ENCODE results near the gene METTL16.
A peak's percentile ranks its signal among the peaks of the same experiment; 100 is the strongest.
"Not testable (repeated sequence)": the region's sequence is repeated elsewhere in the genome, so short reads cannot be mapped to it uniquely, and the experiment has no call there.

The METTL16 gene

GRCh38 chr17:2503627-2504026, 8.1 kb downstream of the METTL16 start:
- Histone ChIP-seq H3K18ac (ENCODE audit: low read length) (no peak overlapping the region), H3K79me1 (ENCODE audit: low read length) (no peaks in the 10 kb centered on the region), H4K12ac (ENCODE audit: low read depth, low read length) (no peak overlapping the region), H2BK120ac (ENCODE audit: insufficient read depth, low read length, poor library complexity) (no peak overlapping the region), H3K4me3 (ENCODE audit: low read depth, low read length) (no peak overlapping the region), H4K8ac (ENCODE audit: low read depth, low read length) (no peak overlapping the region), H3K27me3 (ENCODE audit: insufficient read depth, low read length) (no peaks in the 10 kb centered on the region), H3K9ac (ENCODE audit: low read length) (no peak overlapping the region), H3K4me2 (ENCODE audit: low read length) (no peak overlapping the region), H3K9me3 (ENCODE audit: insufficient read depth, low read depth, low read length) (no peaks in the 10 kb centered on the region), H3K36me3 (ENCODE audit: control insufficient read depth in 1 of 2, insufficient read depth in 2 of 2, low read length in 2 of 2) (peaks cover 2 to 7% of the 10 kb centered on the region in 2 experiments), H4K91ac (ENCODE audit: low read depth, low read length) (no peak overlapping the region), H3K27ac (ENCODE audit: low read depth, low read length) (no peak overlapping the region), H2AK5ac (ENCODE audit: low read length) (no peak overlapping the region), H2BK12ac (ENCODE audit: low read length) (no peak overlapping the region), H3K79me2 (ENCODE audit: control insufficient read depth, insufficient read depth, low read length, poor library complexity) (no peaks in the 10 kb centered on the region), H2BK5ac (ENCODE audit: low read depth, low read length, poor library complexity) (no peak overlapping the region), H3K14ac (ENCODE audit: low read length) (no peak overlapping the region), H2AFZ (ENCODE audit: insufficient read depth, low read length, poor library complexity) (no peak overlapping the region), H3K4ac (ENCODE audit: low read depth, low read length) (no peak overlapping the region), H3K4me1 (ENCODE audit: control insufficient read depth in 1 of 2, insufficient read depth in 2 of 2, low read length in 2 of 2) (no peaks in the 10 kb centered on the region), H3K23ac (ENCODE audit: low read length) (no peak overlapping the region)
- no CpG with 5 or more reads among the region's 5 CpGs for WGBS (ENCODE audit: extremely low coverage, insufficient coverage, insufficient read length)
- DNase-seq: no peak

GRCh38 chr17:2502871-2503580, 8.7 kb downstream of the METTL16 start:
- H3K36me3 ChIP-seq (ENCODE audit: control insufficient read depth in 1 of 2, insufficient read depth in 2 of 2, low read length in 2 of 2): peaks cover 3 to 7% of the 10 kb centered on the region in 2 experiments
- H2AK5ac ChIP-seq (ENCODE audit: low read length): no peak overlapping the region
- H2BK12ac ChIP-seq (ENCODE audit: low read length): no peak overlapping the region
- no peaks in the 10 kb centered on the region for H3K4me1 ChIP-seq (ENCODE audit: control insufficient read depth in 1 of 2, insufficient read depth in 2 of 2, low read length in 2 of 2)
- H3K27me3 ChIP-seq (ENCODE audit: insufficient read depth, low read length): no peaks in the 10 kb centered on the region
- no peak overlapping the region for H3K4me2 ChIP-seq (ENCODE audit: low read length)
- H3K23ac ChIP-seq (ENCODE audit: low read length): no peak overlapping the region
- no peak overlapping the region for H3K18ac ChIP-seq (ENCODE audit: low read length)
- no peak overlapping the region for H3K27ac ChIP-seq (ENCODE audit: low read depth, low read length)
- no peak overlapping the region for H4K8ac ChIP-seq (ENCODE audit: low read depth, low read length)
- no peak overlapping the region for H2AFZ ChIP-seq (ENCODE audit: insufficient read depth, low read length, poor library complexity)
- H3K9me3 ChIP-seq (ENCODE audit: insufficient read depth, low read depth, low read length): no peaks in the 10 kb centered on the region
- no peak overlapping the region for H2BK120ac ChIP-seq (ENCODE audit: insufficient read depth, low read length, poor library complexity)
- DNase-seq: no peak
- no peak overlapping the region for H3K4ac ChIP-seq (ENCODE audit: low read depth, low read length)
- no CpG with 5 or more reads among the region's 8 CpGs for WGBS (ENCODE audit: extremely low coverage, insufficient coverage, insufficient read length)
- no peak overlapping the region for H4K91ac ChIP-seq (ENCODE audit: low read depth, low read length)
- no peak overlapping the region for H3K14ac ChIP-seq (ENCODE audit: low read length)
- no peak overlapping the region for H3K9ac ChIP-seq (ENCODE audit: low read length)
- H3K79me1 ChIP-seq (ENCODE audit: low read length): no peaks in the 10 kb centered on the region
- no peak overlapping the region for H4K12ac ChIP-seq (ENCODE audit: low read depth, low read length)
- H2BK5ac ChIP-seq (ENCODE audit: low read depth, low read length, poor library complexity): no peak overlapping the region
- no peak overlapping the region for H3K4me3 ChIP-seq (ENCODE audit: low read depth, low read length)
- H3K79me2 ChIP-seq (ENCODE audit: control insufficient read depth, insufficient read depth, low read length, poor library complexity): no peaks in the 10 kb centered on the region

GRCh38 chr17:2500446-2500845, 11.2 kb downstream of the METTL16 start:
- Histone ChIP-seq H4K8ac (ENCODE audit: low read depth, low read length) (no peak overlapping the region), H3K4me1 (ENCODE audit: control insufficient read depth in 1 of 2, insufficient read depth in 2 of 2, low read length in 2 of 2) (no peaks in the 10 kb centered on the region), H4K91ac (ENCODE audit: low read depth, low read length) (no peak overlapping the region), H3K9ac (ENCODE audit: low read length) (no peak overlapping the region), H2AK5ac (ENCODE audit: low read length) (no peak overlapping the region), H2AFZ (ENCODE audit: insufficient read depth, low read length, poor library complexity) (no peak overlapping the region), H3K23ac (ENCODE audit: low read length) (no peak overlapping the region), H4K12ac (ENCODE audit: low read depth, low read length) (no peak overlapping the region), H3K27ac (ENCODE audit: low read depth, low read length) (no peak overlapping the region), H3K36me3 (ENCODE audit: control insufficient read depth in 1 of 2, insufficient read depth in 2 of 2, low read length in 2 of 2) (peaks cover 9 to 11% of the 10 kb centered on the region in 2 experiments), H3K14ac (ENCODE audit: low read length) (no peak overlapping the region), H2BK120ac (ENCODE audit: insufficient read depth, low read length, poor library complexity) (no peak overlapping the region), H2BK12ac (ENCODE audit: low read length) (no peak overlapping the region), H2BK5ac (ENCODE audit: low read depth, low read length, poor library complexity) (no peak overlapping the region), H3K9me3 (ENCODE audit: insufficient read depth, low read depth, low read length) (no peaks in the 10 kb centered on the region), H3K27me3 (ENCODE audit: insufficient read depth, low read length) (no peaks in the 10 kb centered on the region), H3K79me1 (ENCODE audit: low read length) (no peaks in the 10 kb centered on the region), H3K79me2 (ENCODE audit: control insufficient read depth, insufficient read depth, low read length, poor library complexity) (no peaks in the 10 kb centered on the region), H3K4me2 (ENCODE audit: low read length) (no peak overlapping the region), H3K18ac (ENCODE audit: low read length) (no peak overlapping the region), H3K4ac (ENCODE audit: low read depth, low read length) (no peak overlapping the region), H3K4me3 (ENCODE audit: low read depth, low read length) (no peak overlapping the region)
- peak; percentile 63 to 71 for DNase-seq
- no CpG with 5 or more reads among the region's 8 CpGs for WGBS (ENCODE audit: extremely low coverage, insufficient coverage, insufficient read length)

- not testable (repeated sequence) for H3K18ac ChIP-seq (ENCODE audit: low read length); H3K27ac ChIP-seq (ENCODE audit: low read depth, low read length); H3K14ac ChIP-seq (ENCODE audit: low read length); H3K9ac ChIP-seq (ENCODE audit: low read length); H3K79me2 ChIP-seq (ENCODE audit: control insufficient read depth, insufficient read depth, low read length, poor library complexity); H2BK5ac ChIP-seq (ENCODE audit: low read depth, low read length, poor library complexity); H2BK120ac ChIP-seq (ENCODE audit: insufficient read depth, low read length, poor library complexity); H3K79me1 ChIP-seq (ENCODE audit: low read length); H2AFZ ChIP-seq (ENCODE audit: insufficient read depth, low read length, poor library complexity); H3K9me3 ChIP-seq (ENCODE audit: insufficient read depth, low read depth, low read length); H3K4me3 ChIP-seq (ENCODE audit: low read depth, low read length); H4K8ac ChIP-seq (ENCODE audit: low read depth, low read length); H3K4ac ChIP-seq (ENCODE audit: low read depth, low read length); H4K91ac ChIP-seq (ENCODE audit: low read depth, low read length); H2AK5ac ChIP-seq (ENCODE audit: low read length); H2BK12ac ChIP-seq (ENCODE audit: low read length); H4K12ac ChIP-seq (ENCODE audit: low read depth, low read length); DNase-seq; H3K23ac ChIP-seq (ENCODE audit: low read length); H3K4me2 ChIP-seq (ENCODE audit: low read length); H3K27me3 ChIP-seq (ENCODE audit: insufficient read depth, low read length); H3K36me3 ChIP-seq (ENCODE audit: control insufficient read depth in 1 of 2, insufficient read depth in 2 of 2, low read length in 2 of 2)
- H3K4me1 ChIP-seq (ENCODE audit: control insufficient read depth in 1 of 2, insufficient read depth in 2 of 2, low read length in 2 of 2): peaks cover 0 to 11% of the 10 kb centered on the region in 2 experiments
- WGBS (ENCODE audit: extremely low coverage, insufficient coverage, insufficient read length): no CpG with 5 or more reads among the region's 15 CpGs
Measured at GRCh38 chr17:2489286-2489685, 22.4 kb downstream of the METTL16 start.
